ENCODE results near the gene GRK6.

The GRK6 gene

DNA sequence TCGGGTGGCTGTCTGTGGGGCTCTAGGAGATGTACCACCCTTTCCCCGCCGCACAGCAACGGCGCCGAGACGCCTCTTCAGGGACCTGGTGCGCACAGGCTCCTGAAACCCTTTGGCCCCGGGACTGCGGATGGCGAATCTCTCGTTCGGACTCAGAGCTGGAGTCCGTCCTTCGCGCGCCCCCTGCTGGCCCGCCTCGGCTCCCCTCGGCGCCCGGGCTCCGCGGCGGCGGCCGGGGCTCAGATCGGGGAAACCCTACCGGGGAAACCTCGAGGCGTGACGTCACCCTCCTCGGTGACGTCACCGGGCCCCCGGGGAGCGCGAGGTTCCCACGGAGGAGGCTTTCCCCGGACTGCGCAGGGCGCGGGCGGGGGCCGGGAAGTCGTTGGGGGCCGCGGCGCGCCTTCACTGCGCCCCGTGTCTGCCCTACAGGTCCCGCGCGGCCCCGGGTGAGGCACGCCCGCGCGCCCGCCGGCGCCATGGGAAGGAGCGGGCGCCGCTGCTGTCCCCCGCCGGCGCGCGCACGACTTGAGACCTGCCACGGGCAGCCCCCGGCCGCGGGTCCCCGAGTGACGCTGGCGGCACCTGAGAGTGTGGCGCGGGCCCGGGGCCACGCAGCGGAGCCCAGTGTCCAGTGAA, 28.0 kb downstream of the GRK6 start (continued):
- TF ChIP-seq PRDM4 (tag by site-specific recombination; IDR thresholded peaks at IDR 0.05): peak; percentile 55
- no peak for TF ChIP-seq ZNF311 (tag by site-specific recombination; IDR thresholded peaks at IDR 0.05; ENCODE audit: borderline replicate concordance)
- TF ChIP-seq ZFP3 (tag by site-specific recombination; IDR thresholded peaks at IDR 0.05; ENCODE audit: low read depth): no peak
- no peak for TF ChIP-seq ZFP41 (tag by site-specific recombination; IDR thresholded peaks at IDR 0.05; ENCODE audit: borderline replicate concordance)
- TF ChIP-seq, protein P1, sequence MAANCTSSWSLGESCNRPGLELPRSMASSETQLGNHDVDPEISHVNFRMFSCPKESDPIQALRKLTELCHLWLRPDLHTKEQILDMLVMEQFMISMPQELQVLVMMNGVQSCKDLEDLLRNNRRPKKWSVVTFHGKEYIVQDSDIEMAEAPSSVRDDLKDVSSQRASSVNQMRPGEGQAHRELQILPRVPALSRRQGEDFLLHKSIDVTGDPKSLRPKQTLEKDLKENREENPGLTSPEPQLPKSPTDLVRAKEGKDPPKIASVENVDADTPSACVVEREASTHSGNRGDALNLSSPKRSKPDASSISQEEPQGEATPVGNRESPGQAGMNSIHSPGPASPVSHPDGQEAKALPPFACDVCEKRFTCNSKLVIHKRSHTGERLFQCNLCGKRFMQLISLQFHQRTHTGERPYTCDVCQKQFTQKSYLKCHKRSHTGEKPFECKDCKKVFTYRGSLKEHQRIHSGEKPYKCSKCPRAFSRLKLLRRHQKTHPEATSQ (tag by site-specific recombination; IDR thresholded peaks at IDR 0.05): peak; percentile 40; the same call in 1 of the 2 replicates
- TF ChIP-seq ZBTB20 (tag by site-specific recombination; IDR thresholded peaks at IDR 0.05): peak; percentile 99
- TF ChIP-seq ZNF561 (tag by site-specific recombination; IDR thresholded peaks at IDR 0.05; ENCODE audit: borderline replicate concordance): 0 out of 2 replicates have a peak, but pooled peaks have one; percentile 21
- no peak for TF ChIP-seq ZNF248 (tag by site-specific recombination; IDR thresholded peaks at IDR 0.05)
- TF ChIP-seq HOXA7 (CRISPR knock-in tag; IDR thresholded peaks at IDR 0.05; ENCODE audit: borderline replicate concordance): no peak
- TF ChIP-seq ZXDB (tag by site-specific recombination; IDR thresholded peaks at IDR 0.05): no peak
- TF ChIP-seq ZEB2 (tag by site-specific recombination; IDR thresholded peaks at IDR 0.05): peak; percentile 90
- TF ChIP-seq GLIS1 (tag by site-specific recombination; IDR thresholded peaks at IDR 0.05): peak; percentile 87
- TF ChIP-seq ZNF843 (tag by site-specific recombination; IDR thresholded peaks at IDR 0.05): peak; percentile 44; the same call in 1 of the 2 replicates
- no peak for TF ChIP-seq ZNF48 (tag by site-specific recombination; IDR thresholded peaks at IDR 0.05)
- no peak for TF ChIP-seq ZNF26 (tag by site-specific recombination; IDR thresholded peaks at IDR 0.05)
- TF ChIP-seq ZNF629 (tag by site-specific recombination; IDR thresholded peaks at IDR 0.05): peak; percentile 99
- peak; percentile 46 for TF ChIP-seq ZNF596 (tag by site-specific recombination; IDR thresholded peaks at IDR 0.05)
- TF ChIP-seq ZNF202 (tag by site-specific recombination; IDR thresholded peaks at IDR 0.05; ENCODE audit: borderline replicate concordance): no peak
- TF ChIP-seq ZNF391 (tag by site-specific recombination; IDR thresholded peaks at IDR 0.05; ENCODE audit: borderline replicate concordance, low read depth): peak; percentile 82
- TF ChIP-seq SP7 (tag by site-specific recombination; IDR thresholded peaks at IDR 0.05): no peak
- TF ChIP-seq ZSCAN23 (tag by site-specific recombination; IDR thresholded peaks at IDR 0.05): no peak
- peak; percentile 93 for TF ChIP-seq ZBTB21 (tag by site-specific recombination; IDR thresholded peaks at IDR 0.05)
- peak; percentile 96 for TF ChIP-seq ZNF660 (tag by site-specific recombination; IDR thresholded peaks at IDR 0.05)
- TF ChIP-seq, protein P2, sequence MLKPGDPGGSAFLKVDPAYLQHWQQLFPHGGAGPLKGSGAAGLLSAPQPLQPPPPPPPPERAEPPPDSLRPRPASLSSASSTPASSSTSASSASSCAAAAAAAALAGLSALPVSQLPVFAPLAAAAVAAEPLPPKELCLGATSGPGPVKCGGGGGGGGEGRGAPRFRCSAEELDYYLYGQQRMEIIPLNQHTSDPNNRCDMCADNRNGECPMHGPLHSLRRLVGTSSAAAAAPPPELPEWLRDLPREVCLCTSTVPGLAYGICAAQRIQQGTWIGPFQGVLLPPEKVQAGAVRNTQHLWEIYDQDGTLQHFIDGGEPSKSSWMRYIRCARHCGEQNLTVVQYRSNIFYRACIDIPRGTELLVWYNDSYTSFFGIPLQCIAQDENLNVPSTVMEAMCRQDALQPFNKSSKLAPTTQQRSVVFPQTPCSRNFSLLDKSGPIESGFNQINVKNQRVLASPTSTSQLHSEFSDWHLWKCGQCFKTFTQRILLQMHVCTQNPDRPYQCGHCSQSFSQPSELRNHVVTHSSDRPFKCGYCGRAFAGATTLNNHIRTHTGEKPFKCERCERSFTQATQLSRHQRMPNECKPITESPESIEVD (tag by site-specific recombination; IDR thresholded peaks at IDR 0.05): 0 out of 2 replicates have a peak, but pooled peaks have one; percentile 13
- no peak for TF ChIP-seq ZNF426 (tag by site-specific recombination; IDR thresholded peaks at IDR 0.05)
- no peak for TF ChIP-seq ZNF707 (tag by site-specific recombination; IDR thresholded peaks at IDR 0.05)
- TF ChIP-seq GLIS2 (tag by site-specific recombination; IDR thresholded peaks at IDR 0.05): 0 out of 2 replicates have a peak, but pooled peaks have one; percentile 26
- TF ChIP-seq ZNF341 (tag by site-specific recombination; IDR thresholded peaks at IDR 0.05; ENCODE audit: low read depth): no peak
- TF ChIP-seq ATF2 (tag by site-specific recombination; IDR thresholded peaks at IDR 0.05; ENCODE audit: low read depth): peak; percentile 99
- TF ChIP-seq KLF8 (tag by site-specific recombination; IDR thresholded peaks at IDR 0.05): peak; percentile 79; the same call in 1 of the 2 replicates
- TF ChIP-seq ZNF302 (tag by site-specific recombination; IDR thresholded peaks at IDR 0.05; ENCODE audit: low read depth): no peak
- TF ChIP-seq, protein P3, sequence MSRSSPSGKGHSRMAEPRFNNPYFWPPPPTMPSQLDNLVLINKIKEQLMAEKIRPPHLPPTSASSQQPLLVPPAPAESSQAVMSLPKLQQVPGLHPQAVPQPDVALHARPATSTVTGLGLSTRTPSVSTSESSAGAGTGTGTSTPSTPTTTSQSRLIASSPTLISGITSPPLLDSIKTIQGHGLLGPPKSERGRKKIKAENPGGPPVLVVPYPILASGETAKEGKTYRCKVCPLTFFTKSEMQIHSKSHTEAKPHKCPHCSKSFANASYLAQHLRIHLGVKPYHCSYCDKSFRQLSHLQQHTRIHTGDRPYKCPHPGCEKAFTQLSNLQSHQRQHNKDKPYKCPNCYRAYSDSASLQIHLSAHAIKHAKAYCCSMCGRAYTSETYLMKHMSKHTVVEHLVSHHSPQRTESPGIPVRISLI (tag by site-specific recombination; IDR thresholded peaks at IDR 0.05): no peak
